SK-N-SH treated with all-trans-retinoic acid at 6 μM for 48 hours (cell line): ENCODE results near the gene MTHFD1.

ENCODE experiments used
- ATAC-seq: fragments of 200-7000 bp; cut with Tn5 transposase; 3 replicates; pipeline ENCODE4 v1.9.1; 2020; ENCODE audit warnings: mild to moderate bottlenecking, moderate library complexity
- ARNTL ChIP-seq: fragments of 450-650 bp; formaldehyde crosslinking; IDR thresholded peaks from 2 replicates; pipeline ENCODE4 v1.5.0; 2020; ENCODE audit warnings: low read depth, mild to moderate bottlenecking, moderate library complexity, borderline replicate concordance
- CSDC2 ChIP-seq: fragments of 250-450 bp; sonication (Bioruptor Pico); IDR thresholded peaks from 2 replicates; pipeline ENCODE4 v1.5.0; 2020; ENCODE audit warnings: mild to moderate bottlenecking, moderate library complexity
- CSRNP3 ChIP-seq: fragments of 250-450 bp; sonication (Bioruptor Pico); IDR thresholded peaks from 2 replicates; pipeline ENCODE4 v1.5.1; 2021; ENCODE audit warnings: mild to moderate bottlenecking, moderate library complexity
- PPARA ChIP-seq: fragments of 250-450 bp; sonication (Bioruptor Pico); IDR thresholded peaks from 2 replicates; pipeline ENCODE4 v1.5.0; 2020; ENCODE audit warnings: mild to moderate bottlenecking, borderline replicate concordance
- ZC3H10 ChIP-seq: fragments of 250-450 bp; sonication (Bioruptor Pico); IDR thresholded peaks from 2 replicates; pipeline ENCODE4 v1.5.1; 2021; ENCODE audit warnings: mild to moderate bottlenecking, moderate library complexity
- ZFP30 ChIP-seq: fragments of 450-650 bp; formaldehyde crosslinking; IDR thresholded peaks from 2 replicates; pipeline ENCODE4 v1.5.0; 2022; ENCODE audit warnings: mild to moderate bottlenecking, moderate library complexity

MTHFD1 gene

DNA sequence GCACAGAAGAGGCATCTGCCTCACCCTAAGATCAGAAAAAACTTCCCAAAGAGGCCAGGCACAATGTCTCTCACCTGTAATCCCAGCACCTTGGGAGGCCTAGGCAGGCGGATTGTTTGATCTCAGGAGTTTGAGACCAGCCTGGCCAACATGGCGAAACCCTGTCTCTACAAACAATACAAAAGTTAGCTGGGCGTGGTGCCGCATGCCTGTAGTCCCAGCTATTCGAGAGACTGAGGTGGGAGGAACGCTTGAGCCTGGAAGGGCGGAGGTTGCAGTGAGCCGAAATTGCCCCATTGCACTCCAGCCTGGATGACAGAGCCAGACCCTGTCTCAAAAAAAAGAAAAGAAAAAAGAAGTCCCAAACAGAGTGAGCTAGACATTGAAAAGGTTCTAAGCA, 120.9 kb downstream of the MTHFD1 start:
- no peak for ATAC-seq
- TF ChIP-seq CSRNP3, result no peak
- no peak for TF ChIP-seq ARNTL (CRISPR knock-in tag)
- no peak for TF ChIP-seq PPARA (CRISPR knock-in tag)
- TF ChIP-seq ZFP30 (CRISPR knock-in tag), result no peak
- no peak for TF ChIP-seq CSDC2 (CRISPR knock-in tag)
- no peak for TF ChIP-seq ZC3H10
